Keratinocyte (primary cell): Measurements from ENCODE around the gene TNFSF15.

ENCODE experiments used
- CTCF ChIP-seq, 3 experiments: IDR thresholded peaks in 1 of 3; conservative IDR thresholded peaks in 1 of 3; optimal IDR thresholded peaks in 1 of 3; 2 replicates in 2 of 3; 3 replicates in 1 of 3; pipeline versions ENCODE3 to v1.5.1; 2011; ENCODE audit warnings: low read length in 3 of 3, mild to moderate bottlenecking in 3 of 3, moderate library complexity in 2 of 3, control low read depth in 1 of 3, inconsistent platforms in 1 of 3; ENCODE audit not compliant: insufficient read depth in 2 of 3; ENCODE audit errors: extremely low read depth in 1 of 3
- EZH2 ChIP-seq: IDR thresholded peaks from one replicate; pipeline ENCODE4 v1.6.1; 2012; ENCODE audit warnings: inconsistent platforms, mild to moderate bottlenecking, low read length, moderate library complexity

GRCh38 chr9:114779352-114779845 lies 26.4 kb downstream of the TNFSF15 start:
- TF ChIP-seq CTCF (optimal IDR thresholded peaks at IDR 0.05 in 1 of 3, IDR thresholded peaks at IDR 0.05 in 1 of 3, conservative IDR thresholded peaks at IDR 0.05 in 1 of 3; ENCODE audit: extremely low read depth in 1 of 3, insufficient read depth in 2 of 3, low read length in 3 of 3) (no peak), EZH2 (no peak)
